Measurements from ENCODE around the gene RERG.

RERG gene

GRCh38 chr12:15220915-15221885, at the start of gene RERG:
Gene RERG, minus strand, starts transcription at chr12:15221417. Its CDS starts 3,928 bp downstream, at chr12:15217489.
- peak within 1 kb of the TSS; percentile 51 for H3K4me3 ChIP-seq (replicated peaks; ENCODE audit: low read depth, low read length)
- peak; percentile 77 for DNase-seq (ENCODE audit: low read depth)
- TF ChIP-seq CTCF (IDR thresholded peaks at IDR 0.05; ENCODE audit: low read length, missing control alignments) = peak; percentile 73

DNA sequence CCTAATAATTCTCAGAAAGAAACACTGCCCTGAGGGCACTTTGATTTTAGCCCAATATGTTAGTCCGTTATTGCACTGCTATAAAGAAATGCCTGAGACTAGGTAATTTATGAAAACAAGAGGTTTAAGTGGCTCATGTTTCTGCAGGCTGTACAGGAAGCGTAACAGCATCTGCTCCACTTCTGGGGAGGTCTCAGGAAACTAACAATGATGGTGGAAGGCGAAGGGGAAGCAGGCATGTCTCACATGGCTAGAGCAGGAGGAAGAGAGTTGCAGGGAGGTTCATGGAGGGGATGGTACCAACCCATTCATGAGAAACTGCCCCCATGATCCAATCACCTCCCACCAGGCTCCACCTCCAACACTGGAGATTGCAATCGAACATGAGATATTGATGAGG, 49.4 kb upstream of the RERG start:
- DNase-seq (ENCODE audit: low read depth) = no peak
- no peak overlapping the region for H3K4me3 ChIP-seq (replicated peaks; ENCODE audit: low read depth, low read length)
- TF ChIP-seq CTCF (IDR thresholded peaks at IDR 0.05; ENCODE audit: low read length, missing control alignments) = no peak

GRCh38 chr12:15268927-15269552, 47.8 kb upstream of the RERG start:
- peak; percentile 91 for TF ChIP-seq CTCF (IDR thresholded peaks at IDR 0.05; ENCODE audit: low read length, missing control alignments)
- H3K4me3 ChIP-seq (replicated peaks; ENCODE audit: low read depth, low read length) = no peak overlapping the region
- DNase-seq (ENCODE audit: low read depth) = peak; percentile 79

DNA sequence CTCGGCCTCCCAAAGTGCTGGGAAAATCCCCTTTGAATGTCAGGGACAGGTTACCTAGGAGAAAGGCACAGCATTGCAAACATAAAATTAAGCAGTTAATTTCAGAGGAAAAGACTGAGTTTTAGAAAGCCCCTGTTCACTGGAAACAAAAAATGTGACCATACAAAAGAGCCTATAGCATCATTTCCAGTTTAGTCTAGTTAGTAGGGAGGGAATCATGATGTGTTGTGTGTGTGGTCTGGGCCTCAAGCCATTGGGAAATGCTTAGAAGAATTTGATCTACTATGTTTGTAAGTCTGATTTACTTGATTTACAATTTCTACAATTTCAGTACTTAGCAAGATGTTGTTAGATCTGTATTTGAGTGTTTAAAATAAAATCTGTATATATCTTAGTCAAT, 47.1 kb upstream of the RERG start:
- no peak for TF ChIP-seq CTCF (IDR thresholded peaks at IDR 0.05; ENCODE audit: low read length, missing control alignments)
- no peak overlapping the region for H3K4me3 ChIP-seq (replicated peaks; ENCODE audit: low read depth, low read length)
- no peak for DNase-seq (ENCODE audit: low read depth)

- no peak overlapping the region for H3K4me3 ChIP-seq (replicated peaks; ENCODE audit: low read depth, low read length)
- TF ChIP-seq CTCF (IDR thresholded peaks at IDR 0.05; ENCODE audit: low read length, missing control alignments) = no peak
- DNase-seq (ENCODE audit: low read depth) = no peak
These were observed 44.7 kb upstream of the RERG start for GRCh38 chr12:15265875-15266274.

DNA sequence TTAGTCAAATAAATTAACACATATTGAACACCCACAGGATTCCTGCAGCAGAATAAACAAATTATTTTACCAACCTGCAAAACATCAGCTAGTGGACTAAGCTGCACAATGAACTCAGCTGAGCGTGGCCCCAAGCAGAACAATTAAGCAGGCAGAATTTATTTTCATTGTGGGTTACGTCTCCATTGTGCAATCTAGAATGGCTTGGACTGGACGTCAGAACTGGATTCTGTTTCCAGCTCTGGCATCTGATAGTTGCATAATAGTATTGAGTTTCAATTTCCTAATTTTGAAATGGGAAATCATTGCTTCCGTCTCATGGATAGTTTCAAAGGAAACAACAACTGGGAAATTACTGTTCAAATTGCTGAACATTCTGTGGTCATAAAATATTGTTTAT, 35.5 kb upstream of the RERG start:
- TF ChIP-seq CTCF (IDR thresholded peaks at IDR 0.05; ENCODE audit: low read length, missing control alignments) = no peak
- no peak overlapping the region for H3K4me3 ChIP-seq (replicated peaks; ENCODE audit: low read depth, low read length)
- peak; percentile 71 for DNase-seq (ENCODE audit: low read depth)

Data from fibroblast of pulmonary artery (primary cell).